Activated naive CD8-positive, alpha-beta T cell treated with anti-CD3 and anti-CD28 coated beads for 36 hours (primary cell): ENCODE results near the gene ARID3A. TPM values are rescaled to one million over a fixed set of nuclear protein-coding genes. Genes with fewer than 3 reads are reported as not detected.
A peak's percentile ranks its signal among the peaks of the same experiment; 100 is the strongest.

Experiments used
- DNase-seq: peaks from one replicate; pipeline ENCODE4 v3.0.0; 2021
- H3K27ac Mint-ChIP-seq: one replicate; pipeline ENCODE4 v1.8.0; 2022; ENCODE audit warnings: mild to moderate bottlenecking, moderate library complexity, mixed read lengths
- H3K27me3 Mint-ChIP-seq: one replicate; pipeline ENCODE4 v1.8.0; 2022; ENCODE audit warnings: mild to moderate bottlenecking, mixed read lengths
- H3K36me3 Mint-ChIP-seq: one replicate; pipeline ENCODE4 v1.8.0; 2021; ENCODE audit warnings: mild to moderate bottlenecking, mixed read lengths
- H3K4me1 Mint-ChIP-seq: one replicate; pipeline ENCODE4 v1.8.0; 2021; ENCODE audit warnings: mixed read lengths
- H3K4me3 Mint-ChIP-seq: one replicate; pipeline ENCODE4 v1.8.0; 2022; ENCODE audit warnings: mild to moderate bottlenecking, moderate library complexity, mixed read lengths
- H3K9me3 Mint-ChIP-seq: one replicate; pipeline ENCODE4 v1.8.0; 2022; ENCODE audit warnings: mixed read lengths
- total RNA-seq, 2 experiments: library from RNA; stranded (reverse); gene quantifications; one replicate each; pipeline ENCODE4 v1.2.3, GENCODE V29; 2021

The ARID3A gene
- total RNA-seq, 2 experiments from 2014 or later = 10.2 to 11.8 TPM

DNA sequence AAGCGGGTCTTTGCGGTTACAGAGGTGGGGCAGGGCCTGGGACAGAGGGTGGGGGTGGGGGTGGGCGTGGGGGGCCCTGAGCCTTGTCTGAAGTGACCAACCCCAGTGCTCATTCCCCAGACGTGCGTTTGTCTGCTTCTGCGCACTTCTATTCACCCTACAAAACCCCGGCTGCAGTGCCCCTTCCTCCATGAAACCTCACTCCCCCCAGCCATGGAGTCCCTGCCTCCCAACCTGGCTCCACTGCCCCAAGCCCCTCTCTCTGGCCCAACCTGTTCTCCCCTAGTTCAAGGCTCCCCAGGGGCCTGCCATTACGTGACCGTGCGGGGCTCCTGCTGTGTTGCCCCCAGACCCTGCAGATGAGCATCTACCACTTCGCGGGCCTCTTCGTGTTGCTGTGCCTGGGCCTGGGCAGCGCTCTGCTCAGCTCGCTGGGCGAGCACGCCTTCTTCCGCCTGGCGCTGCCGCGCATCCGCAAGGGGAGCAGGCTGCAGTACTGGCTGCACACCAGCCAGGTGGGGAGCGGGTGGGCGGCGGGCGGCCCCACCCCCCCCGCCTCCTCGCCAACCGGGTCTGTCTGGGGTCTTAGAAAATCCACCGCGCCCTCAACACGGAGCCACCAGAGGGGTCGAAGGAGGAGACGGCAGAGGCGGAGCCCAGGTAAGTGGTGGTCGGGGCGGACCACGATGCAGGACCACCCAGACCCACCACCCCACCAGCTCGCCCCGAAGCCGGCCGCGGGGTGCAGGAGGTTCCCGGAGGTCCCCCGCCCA is 82.6 kb downstream of the ARID3A start:
- H3K4me1 Mint-ChIP-seq = no peaks in the 10 kb centered on the region
- H3K36me3 Mint-ChIP-seq = peaks cover 6% of the 10 kb centered on the region
- H3K9me3 Mint-ChIP-seq = no peaks in the 10 kb centered on the region
- no peak overlapping the region for H3K4me3 Mint-ChIP-seq
- no peak overlapping the region for H3K27ac Mint-ChIP-seq
- DNase-seq = no peak
- H3K27me3 Mint-ChIP-seq = no peaks in the 10 kb centered on the region

- H3K4me1 Mint-ChIP-seq = no peaks in the 10 kb centered on the region
- H3K27me3 Mint-ChIP-seq = no peaks in the 10 kb centered on the region
- no peaks in the 10 kb centered on the region for H3K9me3 Mint-ChIP-seq
- DNase-seq = no peak
- no peak overlapping the region for H3K4me3 Mint-ChIP-seq
- no peak overlapping the region for H3K27ac Mint-ChIP-seq
- H3K36me3 Mint-ChIP-seq = peaks cover 6% of the 10 kb centered on the region
Measured at GRCh38 chr19:1009041-1009980, 83.5 kb downstream of the ARID3A start.

- H3K27me3 Mint-ChIP-seq = no peaks in the 10 kb centered on the region
- H3K4me3 Mint-ChIP-seq = no peak overlapping the region
- no peak for DNase-seq
- H3K9me3 Mint-ChIP-seq = no peaks in the 10 kb centered on the region
- no peaks in the 10 kb centered on the region for H3K4me1 Mint-ChIP-seq
- H3K36me3 Mint-ChIP-seq = peaks cover 6% of the 10 kb centered on the region
- H3K27ac Mint-ChIP-seq = no peak overlapping the region
Measured at GRCh38 chr19:1009981-1010538, 84.2 kb downstream of the ARID3A start.

DNA sequence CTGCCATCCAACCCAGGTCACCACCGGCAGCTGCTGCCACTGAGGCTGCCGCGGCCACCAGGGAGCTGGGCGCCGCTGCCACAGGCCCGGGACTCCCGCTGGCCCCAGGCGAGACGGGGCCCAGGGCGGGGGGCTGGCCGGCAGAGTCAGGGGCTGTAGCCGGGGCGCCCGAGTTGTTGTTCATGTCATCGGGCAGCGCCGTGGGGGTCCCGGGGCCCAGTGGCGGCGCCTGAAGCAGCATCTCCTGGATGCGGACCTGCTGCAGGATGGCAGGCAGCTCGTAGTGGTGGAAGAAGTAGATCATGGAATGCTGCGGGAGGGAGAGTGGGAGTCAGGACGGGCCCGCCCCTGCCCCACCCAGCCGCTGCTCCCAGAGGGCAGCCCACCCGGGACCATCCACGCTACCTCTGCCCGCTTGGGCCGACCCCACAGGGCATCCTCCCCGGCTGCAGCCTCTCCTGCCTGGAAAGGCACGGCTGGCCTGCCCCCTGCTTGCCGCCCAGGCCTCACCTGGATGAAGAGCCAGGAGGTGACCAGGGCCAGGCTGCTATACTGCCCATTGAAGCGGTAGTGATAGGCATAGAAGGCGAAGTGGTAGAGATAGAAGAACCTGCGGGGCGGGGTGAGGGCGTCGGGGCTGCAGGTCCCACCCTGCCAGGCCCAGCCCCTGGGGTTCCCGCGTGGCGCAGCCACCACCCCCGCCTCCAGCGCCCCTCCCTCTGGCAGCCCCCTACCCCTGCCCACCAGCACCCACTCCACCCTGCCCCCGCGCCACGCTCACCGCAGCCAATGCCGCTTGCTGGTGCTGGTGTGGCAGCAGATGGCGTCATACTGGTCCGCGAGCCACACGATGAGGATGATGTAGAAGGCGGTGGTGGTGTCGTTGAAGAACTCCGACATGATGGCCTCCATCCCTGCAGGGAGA is 85.0 kb downstream of the ARID3A start:
- Mint-ChIP-seq H3K27ac (no peak overlapping the region), H3K4me3 (no peak overlapping the region), H3K27me3 (no peaks in the 10 kb centered on the region), H3K36me3 (peaks cover 6% of the 10 kb centered on the region), H3K9me3 (no peaks in the 10 kb centered on the region), H3K4me1 (no peaks in the 10 kb centered on the region)
- no peak for DNase-seq

DNA sequence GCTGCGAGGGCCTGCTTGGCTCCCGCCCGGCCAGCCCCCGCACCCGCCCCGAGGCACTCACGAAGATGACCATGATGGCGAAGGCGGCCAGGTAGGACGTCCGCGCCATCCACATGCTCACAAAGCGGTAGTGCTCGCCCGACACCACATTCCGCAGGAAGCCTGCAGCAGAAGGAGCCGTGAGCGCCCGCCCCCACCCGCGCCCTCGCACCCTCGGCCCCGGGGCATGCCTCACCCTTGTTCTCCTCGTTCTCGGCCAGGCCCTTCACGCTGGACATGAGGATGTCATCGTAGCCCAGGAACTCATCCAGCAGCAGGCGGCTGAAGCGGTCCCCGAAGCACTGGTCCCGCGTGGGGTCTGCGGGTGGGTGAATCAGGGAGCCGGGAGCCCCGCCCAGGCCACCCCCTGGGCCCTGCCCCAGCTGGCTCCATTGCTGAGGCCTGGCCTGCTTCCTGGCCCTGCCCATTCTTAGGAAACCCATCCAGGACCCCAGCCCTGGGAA is 86.0 kb downstream of the ARID3A start:
- no peaks in the 10 kb centered on the region for H3K9me3 Mint-ChIP-seq
- peaks cover 4% of the 10 kb centered on the region for H3K36me3 Mint-ChIP-seq
- no peak overlapping the region for H3K4me3 Mint-ChIP-seq
- peaks cover 5% of the 10 kb centered on the region for H3K4me1 Mint-ChIP-seq
- no peak overlapping the region for H3K27ac Mint-ChIP-seq
- DNase-seq = no peak
- H3K27me3 Mint-ChIP-seq = no peaks in the 10 kb centered on the region

DNA sequence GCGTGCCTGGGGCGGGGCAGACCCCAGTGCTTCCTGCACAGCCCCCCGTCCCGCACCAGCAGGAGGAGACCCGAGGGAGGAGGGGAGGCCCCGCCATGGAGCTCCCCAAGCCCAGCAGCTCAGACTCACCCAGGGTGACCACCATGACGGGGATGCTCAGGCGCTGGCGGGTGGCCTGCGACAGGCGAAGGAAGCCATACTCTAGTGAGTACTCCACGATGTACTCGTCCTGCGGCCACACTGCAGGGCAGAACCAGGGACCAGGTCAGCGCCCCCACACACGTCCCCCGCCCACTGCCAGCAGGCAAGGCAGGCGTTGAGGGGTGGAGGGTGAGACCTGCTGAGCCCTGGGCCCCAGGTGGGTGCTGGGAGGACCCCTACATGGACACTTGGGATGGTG is 86.5 kb downstream of the ARID3A start:
- no peak for DNase-seq
- Mint-ChIP-seq H3K27ac (no peak overlapping the region), H3K4me3 (no peak overlapping the region), H3K9me3 (no peaks in the 10 kb centered on the region), H3K27me3 (no peaks in the 10 kb centered on the region), H3K4me1 (peaks cover 10% of the 10 kb centered on the region), H3K36me3 (peaks cover 2% of the 10 kb centered on the region)

GRCh38 chr19:1013218-1013617 is 87.4 kb downstream of the ARID3A start:
- Mint-ChIP-seq H3K4me1 (peaks cover 14% of the 10 kb centered on the region), H3K4me3 (no peak overlapping the region), H3K27ac (no peak overlapping the region), H3K36me3 (peaks cover 2% of the 10 kb centered on the region), H3K9me3 (no peaks in the 10 kb centered on the region), H3K27me3 (no peaks in the 10 kb centered on the region)
- DNase-seq = no peak

DNA sequence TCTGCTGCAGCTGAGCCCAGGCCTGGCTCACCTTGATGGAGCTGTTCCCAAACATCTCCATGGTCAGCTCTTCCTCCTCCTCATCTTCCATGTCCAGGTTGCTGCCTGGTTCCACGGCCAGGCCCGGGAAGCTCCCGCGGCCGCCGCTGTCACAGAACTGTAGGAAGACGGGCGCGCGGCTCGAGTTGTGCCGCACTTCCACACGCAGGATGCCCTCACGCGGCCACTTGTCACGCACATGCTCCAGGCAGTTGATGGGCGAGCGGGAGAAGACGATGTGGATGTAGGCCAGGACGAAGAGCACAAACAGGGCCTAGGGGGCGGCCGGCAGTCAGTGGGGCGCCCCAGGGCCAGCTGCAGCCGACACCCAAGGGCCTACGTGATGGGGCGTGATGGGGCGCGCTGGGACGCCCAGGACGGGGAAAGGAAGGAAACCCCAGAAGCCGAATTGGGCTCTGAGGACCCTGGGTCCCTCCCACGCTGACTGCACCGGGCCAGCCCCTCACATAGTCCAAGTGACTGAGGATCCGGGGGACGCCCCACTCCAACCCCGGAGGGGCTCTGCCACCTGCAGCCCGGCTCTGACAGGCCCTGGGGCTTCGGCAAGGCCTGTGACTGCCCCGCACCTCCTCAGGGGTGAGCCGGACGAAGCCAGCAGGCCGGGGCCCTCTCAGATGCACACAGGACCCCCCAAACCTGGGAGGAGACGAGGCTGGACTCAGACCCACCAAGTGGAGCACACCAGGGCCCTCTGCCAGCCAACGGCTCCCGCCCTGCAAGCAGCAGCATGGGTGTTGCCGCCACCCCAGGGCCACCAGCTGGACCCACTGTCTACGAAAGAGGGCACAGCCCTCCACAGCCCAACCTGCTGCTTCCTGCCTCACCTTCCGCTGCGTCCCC is 88.6 kb downstream of the ARID3A start:
- Mint-ChIP-seq H3K9me3 (no peaks in the 10 kb centered on the region), H3K4me1 (peaks cover 25% of the 10 kb centered on the region), H3K27ac (no peak overlapping the region), H3K27me3 (no peaks in the 10 kb centered on the region), H3K36me3 (no peaks in the 10 kb centered on the region), H3K4me3 (no peak overlapping the region)
- DNase-seq = no peak

DNA sequence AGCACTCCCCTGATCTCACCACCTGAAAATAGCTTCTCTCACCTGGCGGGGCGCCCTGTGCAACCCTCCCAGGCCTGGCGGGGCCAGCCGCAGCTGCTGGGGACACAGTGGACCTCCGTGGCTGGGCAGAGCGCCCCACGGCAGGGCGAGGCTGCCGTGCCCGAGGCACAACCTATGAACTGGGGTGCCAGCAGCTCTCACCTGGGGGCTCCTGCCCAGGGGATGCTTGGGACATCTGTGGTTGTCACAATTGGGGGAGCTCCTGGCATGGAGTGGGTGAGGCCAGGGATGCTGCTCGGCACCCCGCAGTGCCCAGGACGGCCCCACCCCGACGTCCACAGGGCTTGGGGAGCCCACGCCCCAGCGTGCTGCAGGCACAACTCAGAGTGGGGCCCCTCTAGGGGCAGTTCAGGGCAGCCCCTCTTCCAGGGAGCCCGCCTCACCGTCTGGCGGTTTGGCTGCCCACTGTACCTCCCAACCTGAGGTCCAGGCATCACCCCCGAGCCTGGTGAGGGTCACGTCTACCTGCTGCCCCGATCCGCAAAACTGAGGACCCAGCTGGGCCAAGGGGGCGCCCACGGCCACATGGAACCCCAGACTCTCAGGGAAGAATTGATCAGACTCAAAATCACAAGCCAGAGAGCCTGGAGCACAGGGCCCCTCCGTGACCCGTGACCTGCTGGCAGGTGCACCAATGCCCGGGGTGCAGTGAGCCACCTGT is 89.4 kb downstream of the ARID3A start:
- Mint-ChIP-seq H3K27me3 (no peaks in the 10 kb centered on the region), H3K36me3 (peaks cover 5% of the 10 kb centered on the region), H3K4me3 (no peak overlapping the region), H3K9me3 (no peaks in the 10 kb centered on the region), H3K27ac (no peak overlapping the region), H3K4me1 (peaks cover 25% of the 10 kb centered on the region)
- no peak for DNase-seq

GRCh38 chr19:1015782-1016646 is 90.2 kb downstream of the ARID3A start:
- no peaks in the 10 kb centered on the region for H3K27me3 Mint-ChIP-seq
- no peak overlapping the region for H3K27ac Mint-ChIP-seq
- DNase-seq = no peak
- peaks cover 8% of the 10 kb centered on the region for H3K36me3 Mint-ChIP-seq
- no peak overlapping the region for H3K4me3 Mint-ChIP-seq
- H3K4me1 Mint-ChIP-seq = peaks cover 25% of the 10 kb centered on the region
- H3K9me3 Mint-ChIP-seq = no peaks in the 10 kb centered on the region

DNA sequence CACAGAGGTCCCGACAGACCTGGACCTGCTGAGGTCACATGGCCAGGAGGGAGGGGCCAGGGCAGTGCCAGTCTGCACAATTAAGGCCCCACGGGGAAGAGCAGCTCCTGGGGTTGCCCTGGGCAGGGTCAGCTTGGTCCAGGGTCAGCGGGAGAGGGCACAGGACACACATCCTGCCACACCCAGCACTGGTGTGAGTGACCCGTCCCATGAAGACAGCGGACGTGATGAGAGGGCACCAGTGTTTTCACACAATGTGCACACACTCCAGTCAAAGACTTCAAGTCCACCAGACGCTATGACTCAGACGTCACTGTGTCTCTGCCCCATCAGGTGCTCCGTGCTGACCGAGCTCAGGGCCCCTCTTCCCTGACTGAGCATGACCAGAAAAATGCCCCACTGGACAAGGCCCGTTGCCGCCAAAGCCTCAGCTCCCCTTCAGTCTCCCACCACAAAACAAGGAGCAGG is 90.8 kb downstream of the ARID3A start:
- Mint-ChIP-seq H3K27ac (peak overlapping the region; percentile 72), H3K4me3 (peak overlapping the region; percentile 32), H3K27me3 (peaks cover 6% of the 10 kb centered on the region), H3K9me3 (no peaks in the 10 kb centered on the region), H3K36me3 (peaks cover 11% of the 10 kb centered on the region), H3K4me1 (peaks cover 31% of the 10 kb centered on the region)
- DNase-seq = no peak

GRCh38 chr19:1017115-1017905 is 91.5 kb downstream of the ARID3A start:
- Mint-ChIP-seq H3K4me1 (peaks cover 32% of the 10 kb centered on the region), H3K9me3 (no peaks in the 10 kb centered on the region), H3K4me3 (peak overlapping the region; percentile 32), H3K27ac (peak overlapping the region; percentile 72), H3K27me3 (peaks cover 6% of the 10 kb centered on the region), H3K36me3 (peaks cover 11% of the 10 kb centered on the region)
- no peak for DNase-seq
